Measurements from ENCODE around the gene KIF18A. TPM values are rescaled to one million over a fixed set of nuclear protein-coding genes. Genes with fewer than 3 reads are reported as not detected.

KIF18A gene
- total RNA-seq, 1 donor from 2014 or later = 4.2 TPM

DNA sequence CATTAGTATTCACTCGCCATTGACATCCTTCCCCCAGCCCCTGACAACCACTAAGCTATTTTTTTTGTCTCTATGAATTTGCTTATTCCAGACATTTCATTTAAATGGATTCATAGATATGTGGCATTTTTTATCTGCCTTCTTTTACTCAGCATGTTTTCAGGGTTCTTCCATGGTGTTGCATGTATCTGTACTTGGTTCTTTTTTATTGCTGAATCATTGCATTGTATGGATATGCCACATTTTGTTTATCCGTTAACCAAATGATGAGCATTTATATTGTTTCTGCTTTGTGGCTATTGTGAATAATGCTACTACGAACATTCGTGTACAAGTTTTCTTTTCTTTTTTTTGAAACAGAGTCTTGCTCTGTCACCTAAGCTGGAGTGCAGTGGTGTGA lies 6.2 kb upstream of the KIF18A start:
- Mint-ChIP-seq H3K27ac (ENCODE audit: unreplicated experiment) (no peak overlapping the region), H3K4me3 (ENCODE audit: unreplicated experiment) (no peak overlapping the region), H3K27me3 (ENCODE audit: unreplicated experiment) (no peaks in the 10 kb centered on the region), H3K36me3 (ENCODE audit: unreplicated experiment) (peaks cover 16% of the 10 kb centered on the region), H3K9me3 (ENCODE audit: unreplicated experiment) (no peaks in the 10 kb centered on the region), H3K4me1 (ENCODE audit: unreplicated experiment) (peaks cover 34% of the 10 kb centered on the region)
- TF ChIP-seq, protein P1, sequence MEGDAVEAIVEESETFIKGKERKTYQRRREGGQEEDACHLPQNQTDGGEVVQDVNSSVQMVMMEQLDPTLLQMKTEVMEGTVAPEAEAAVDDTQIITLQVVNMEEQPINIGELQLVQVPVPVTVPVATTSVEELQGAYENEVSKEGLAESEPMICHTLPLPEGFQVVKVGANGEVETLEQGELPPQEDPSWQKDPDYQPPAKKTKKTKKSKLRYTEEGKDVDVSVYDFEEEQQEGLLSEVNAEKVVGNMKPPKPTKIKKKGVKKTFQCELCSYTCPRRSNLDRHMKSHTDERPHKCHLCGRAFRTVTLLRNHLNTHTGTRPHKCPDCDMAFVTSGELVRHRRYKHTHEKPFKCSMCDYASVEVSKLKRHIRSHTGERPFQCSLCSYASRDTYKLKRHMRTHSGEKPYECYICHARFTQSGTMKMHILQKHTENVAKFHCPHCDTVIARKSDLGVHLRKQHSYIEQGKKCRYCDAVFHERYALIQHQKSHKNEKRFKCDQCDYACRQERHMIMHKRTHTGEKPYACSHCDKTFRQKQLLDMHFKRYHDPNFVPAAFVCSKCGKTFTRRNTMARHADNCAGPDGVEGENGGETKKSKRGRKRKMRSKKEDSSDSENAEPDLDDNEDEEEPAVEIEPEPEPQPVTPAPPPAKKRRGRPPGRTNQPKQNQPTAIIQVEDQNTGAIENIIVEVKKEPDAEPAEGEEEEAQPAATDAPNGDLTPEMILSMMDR (IDR thresholded peaks at IDR 0.05) = no peak
- DNase-seq (ENCODE audit: extremely low spot score, unreplicated experiment) = no peak

DNA sequence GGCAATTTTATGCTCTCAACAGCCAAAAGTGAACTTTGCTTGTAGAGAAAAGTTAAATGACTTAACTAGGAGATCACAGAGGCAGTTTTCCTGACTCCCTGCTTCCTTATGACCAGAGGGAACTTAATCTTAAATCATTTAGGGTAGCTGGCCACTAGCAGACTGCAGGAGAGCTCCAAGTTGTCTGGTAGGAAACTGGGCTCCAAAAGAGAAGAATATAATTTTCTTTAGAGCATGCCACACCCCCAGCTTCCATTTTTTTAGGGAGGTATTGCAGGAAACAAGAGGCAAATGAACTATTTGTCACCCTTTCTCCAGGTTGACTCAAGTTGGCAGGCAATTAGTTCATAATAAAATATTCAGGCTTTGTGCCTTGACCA lies 2.9 kb upstream of the KIF18A start:
- H3K4me1 Mint-ChIP-seq (ENCODE audit: unreplicated experiment) = peaks cover 52% of the 10 kb centered on the region
- peak overlapping the region; percentile 92 for H3K4me3 Mint-ChIP-seq (ENCODE audit: unreplicated experiment)
- H3K9me3 Mint-ChIP-seq (ENCODE audit: unreplicated experiment) = no peaks in the 10 kb centered on the region
- H3K27me3 Mint-ChIP-seq (ENCODE audit: unreplicated experiment) = no peaks in the 10 kb centered on the region
- TF ChIP-seq, protein P1 (IDR thresholded peaks at IDR 0.05) = no peak
- H3K36me3 Mint-ChIP-seq (ENCODE audit: unreplicated experiment) = peaks cover 11% of the 10 kb centered on the region
- DNase-seq (ENCODE audit: extremely low spot score, unreplicated experiment) = no peak
- H3K27ac Mint-ChIP-seq (ENCODE audit: unreplicated experiment) = peak overlapping the region; percentile 99

DNA sequence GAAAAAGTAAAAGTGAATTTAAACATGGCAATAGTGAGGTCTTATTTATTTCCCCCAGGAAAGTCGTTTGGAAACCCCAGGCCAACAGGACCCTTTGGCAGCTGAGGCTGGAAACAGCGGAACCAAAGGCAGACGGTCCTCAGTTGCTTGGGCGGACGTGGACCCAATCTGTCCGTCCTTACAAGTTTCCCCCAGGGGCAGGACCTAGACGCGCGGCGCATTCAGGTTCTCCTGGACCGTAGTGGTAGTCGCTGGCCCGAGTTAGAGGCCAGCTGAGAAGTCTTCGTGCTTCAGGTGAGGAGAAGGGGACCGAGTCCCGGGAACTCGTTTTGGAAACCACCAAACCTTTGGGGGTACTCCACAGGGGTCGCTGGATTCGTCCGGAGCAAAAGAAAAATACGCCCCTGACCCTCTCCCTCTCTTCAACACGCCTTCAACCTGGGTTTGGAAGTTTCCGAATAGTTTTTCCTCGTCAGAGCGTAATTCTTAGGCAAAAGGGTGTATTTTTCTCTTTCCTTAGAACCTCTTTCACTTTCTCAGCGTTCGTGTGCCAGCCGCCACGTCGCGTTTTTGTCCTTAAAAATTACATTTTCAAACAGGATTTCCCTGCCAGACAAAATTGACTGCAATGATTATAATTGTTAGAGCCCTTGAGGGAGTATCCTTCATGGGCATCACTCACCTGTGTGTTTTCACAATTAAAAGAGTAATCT lies 2.3 kb upstream of the KIF18A start:
- H3K9me3 Mint-ChIP-seq (ENCODE audit: unreplicated experiment) = no peaks in the 10 kb centered on the region
- peak; percentile 86 for DNase-seq (ENCODE audit: extremely low spot score, unreplicated experiment)
- H3K4me1 Mint-ChIP-seq (ENCODE audit: unreplicated experiment) = peaks cover 57% of the 10 kb centered on the region
- H3K36me3 Mint-ChIP-seq (ENCODE audit: unreplicated experiment) = peaks cover 11% of the 10 kb centered on the region
- H3K27me3 Mint-ChIP-seq (ENCODE audit: unreplicated experiment) = no peaks in the 10 kb centered on the region
- TF ChIP-seq, protein P1 (IDR thresholded peaks at IDR 0.05) = no peak
- peak overlapping the region; percentile 99 for H3K27ac Mint-ChIP-seq (ENCODE audit: unreplicated experiment)
- peak overlapping the region; percentile 92 for H3K4me3 Mint-ChIP-seq (ENCODE audit: unreplicated experiment)

DNA sequence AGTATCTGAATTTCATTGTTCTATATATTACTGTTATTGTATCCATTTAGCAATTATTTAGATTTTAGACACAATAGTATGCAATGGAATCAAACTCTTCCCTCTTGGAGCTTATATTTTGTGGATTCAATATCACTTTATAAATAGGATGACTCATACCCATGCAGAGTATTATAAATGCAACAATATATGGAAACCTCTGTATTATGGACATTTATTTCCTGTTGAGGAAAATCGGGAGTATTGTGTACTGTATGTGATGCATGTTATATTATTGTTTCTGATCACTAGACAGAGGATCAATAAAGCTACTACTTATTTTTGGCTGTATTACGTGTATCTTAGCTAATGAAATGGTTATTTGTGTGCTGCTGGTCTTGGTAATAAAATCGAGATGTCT lies 1.0 kb upstream of the KIF18A start:
- Mint-ChIP-seq H3K27me3 (ENCODE audit: unreplicated experiment) (no peaks in the 10 kb centered on the region), H3K36me3 (ENCODE audit: unreplicated experiment) (peaks cover 8% of the 10 kb centered on the region), H3K4me3 (ENCODE audit: unreplicated experiment) (peak overlapping the region; percentile 84), H3K9me3 (ENCODE audit: unreplicated experiment) (no peaks in the 10 kb centered on the region), H3K4me1 (ENCODE audit: unreplicated experiment) (peaks cover 61% of the 10 kb centered on the region), H3K27ac (ENCODE audit: unreplicated experiment) (peak overlapping the region; percentile 99)
- DNase-seq (ENCODE audit: extremely low spot score, unreplicated experiment) = no peak
- TF ChIP-seq, protein P1 (IDR thresholded peaks at IDR 0.05) = no peak

DNA sequence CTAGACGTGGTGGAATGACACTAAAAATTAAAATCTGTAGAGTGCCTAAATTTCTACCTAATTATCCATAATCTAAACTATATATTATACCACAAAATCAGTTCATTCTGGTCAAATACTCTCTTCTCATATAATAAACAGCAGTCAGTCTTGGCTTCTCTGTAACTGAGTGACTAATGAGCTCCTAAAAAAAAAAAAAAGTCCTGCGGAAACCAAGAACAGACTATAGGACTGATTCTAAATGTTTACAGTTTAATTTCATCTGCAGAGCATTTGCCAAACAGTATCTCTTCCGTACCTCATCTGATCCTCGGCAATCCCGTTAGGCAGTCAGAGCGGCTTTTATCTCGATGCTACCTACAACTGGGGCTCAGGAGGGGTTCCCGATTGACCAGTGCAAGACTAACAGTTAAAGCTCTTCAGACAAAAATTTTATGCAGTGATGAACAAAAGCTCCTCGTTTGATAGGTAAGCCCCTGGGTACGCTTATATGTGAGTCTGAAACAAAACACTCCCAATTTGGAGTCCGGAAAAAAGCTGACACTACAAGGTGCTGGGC lies 686 bp downstream of the KIF18A start:
- TF ChIP-seq, protein P1 (IDR thresholded peaks at IDR 0.05) = no peak
- H3K9me3 Mint-ChIP-seq (ENCODE audit: unreplicated experiment) = no peaks in the 10 kb centered on the region

More for the DNA sequence above, 686 bp downstream of the KIF18A start:
- peak overlapping the region; percentile 84 for H3K4me3 Mint-ChIP-seq (ENCODE audit: unreplicated experiment)
- peak overlapping the region; percentile 99 for H3K27ac Mint-ChIP-seq (ENCODE audit: unreplicated experiment)
- H3K4me1 Mint-ChIP-seq (ENCODE audit: unreplicated experiment) = peaks cover 69% of the 10 kb centered on the region
- no peaks in the 10 kb centered on the region for H3K36me3 Mint-ChIP-seq (ENCODE audit: unreplicated experiment)
- H3K27me3 Mint-ChIP-seq (ENCODE audit: unreplicated experiment) = no peaks in the 10 kb centered on the region
- no peak for DNase-seq (ENCODE audit: extremely low spot score, unreplicated experiment)
